ENCODE measurements around the gene AGAP2.

AGAP2 gene

DNA sequence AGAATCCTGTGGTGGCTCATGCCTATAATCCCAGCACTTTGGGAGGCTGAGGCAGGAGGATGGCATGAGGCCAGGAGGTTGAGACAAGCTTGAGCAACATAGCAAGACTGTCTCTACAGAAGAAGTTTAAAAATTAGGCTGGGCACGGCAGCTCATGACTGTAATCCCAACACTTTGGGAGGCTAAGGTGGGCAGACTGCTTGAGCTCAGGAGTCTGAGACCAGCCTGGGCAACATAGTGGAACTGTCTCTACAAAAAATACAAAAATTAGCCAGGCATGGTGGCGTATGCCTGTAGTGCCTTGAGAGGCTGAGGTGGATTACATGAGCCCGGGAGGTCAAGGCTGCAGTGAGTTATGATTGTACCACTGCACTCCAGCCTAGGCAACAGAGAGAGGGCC lies 29.3 kb upstream of the AGAP2 start:
- Histone ChIP-seq H3K27ac (ENCODE audit: low read depth, low read length, severe bottlenecking) (no peak overlapping the region), H3K9me3 (ENCODE audit: control insufficient read depth, low read length) (no peaks in the 10 kb centered on the region), H3K4me3 (ENCODE audit: extremely low read depth, insufficient read depth, low read length, poor library complexity, severe bottlenecking) (no peak overlapping the region), H3K36me3 (ENCODE audit: control insufficient read depth, insufficient read depth, low read length) (peaks cover 25% of the 10 kb centered on the region), H3K4me1 (ENCODE audit: control insufficient read depth, insufficient read depth, low read length, poor library complexity, severe bottlenecking) (peaks cover 13% of the 10 kb centered on the region)
- WGBS, 2 experiments (ENCODE audit: insufficient coverage in 2 of 2) = 90 to 100% methylated on average over 1 to 3 of the region's 3 CpGs

DNA sequence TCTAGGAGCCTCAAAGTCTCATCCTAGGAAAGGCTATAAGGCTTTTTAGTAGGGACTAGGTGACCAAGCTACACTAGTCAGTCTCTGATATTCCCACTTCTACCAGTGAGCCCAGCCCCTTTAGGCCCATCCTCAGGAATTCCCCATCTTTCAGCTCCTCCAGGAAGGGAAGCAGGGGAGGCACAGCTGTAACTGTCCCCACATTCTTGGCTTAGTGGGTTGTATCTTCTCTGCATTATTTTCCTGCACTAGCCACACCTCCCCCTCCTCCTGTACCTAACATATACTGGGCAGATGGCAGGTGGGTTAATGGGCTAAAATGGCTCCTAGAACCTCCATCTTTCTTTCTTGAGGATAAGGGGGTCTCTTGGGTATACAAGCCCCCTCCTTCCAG lies 28.8 kb upstream of the AGAP2 start:
- peaks cover 13% of the 10 kb centered on the region for H3K4me1 ChIP-seq (ENCODE audit: control insufficient read depth, insufficient read depth, low read length, poor library complexity, severe bottlenecking)
- H3K36me3 ChIP-seq (ENCODE audit: control insufficient read depth, insufficient read depth, low read length) = peaks cover 25% of the 10 kb centered on the region
- no peak overlapping the region for H3K4me3 ChIP-seq (ENCODE audit: extremely low read depth, insufficient read depth, low read length, poor library complexity, severe bottlenecking)
- no peaks in the 10 kb centered on the region for H3K9me3 ChIP-seq (ENCODE audit: control insufficient read depth, low read length)
- no peak overlapping the region for H3K27ac ChIP-seq (ENCODE audit: low read depth, low read length, severe bottlenecking)

DNA sequence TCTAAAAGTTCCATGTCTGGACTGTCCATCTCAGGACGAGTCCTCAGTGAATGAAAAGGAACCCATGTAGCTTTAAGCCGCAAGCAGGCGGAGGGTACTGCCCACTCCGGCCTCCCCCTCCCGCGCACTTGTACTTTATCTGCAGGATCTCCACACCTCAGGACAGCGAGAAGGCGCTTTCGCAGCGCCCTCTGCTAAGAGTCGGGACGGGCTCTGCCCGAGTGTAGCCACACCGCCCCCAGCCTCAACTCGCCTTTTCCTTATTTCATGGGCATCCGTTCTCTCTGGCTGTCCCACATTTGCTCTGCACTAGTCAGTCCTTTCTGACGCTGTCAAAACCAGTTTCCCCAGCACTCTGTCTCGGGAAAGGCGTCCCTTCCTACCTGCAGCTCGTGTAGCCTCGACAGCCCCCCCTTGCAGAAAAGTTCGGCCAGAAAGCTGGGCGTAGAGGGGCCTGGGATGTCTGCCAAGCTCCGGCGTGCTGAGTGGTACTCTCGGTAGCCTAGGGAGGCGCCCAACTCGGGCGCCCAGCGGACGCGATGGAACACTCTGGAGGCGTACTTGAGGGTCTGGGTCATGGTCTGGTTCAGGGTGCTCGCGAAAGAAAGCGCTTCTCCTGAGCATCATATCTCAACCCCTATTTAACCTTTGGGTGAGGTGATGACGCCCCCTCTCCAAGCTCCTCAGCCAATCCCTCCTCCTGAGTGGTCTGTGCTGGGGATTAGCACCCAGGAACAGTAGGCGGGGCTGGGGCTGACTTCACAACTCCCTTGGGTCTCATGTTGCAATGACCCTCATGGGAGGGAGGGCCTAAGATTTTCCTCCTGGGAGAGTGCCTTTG lies 28.1 kb upstream of the AGAP2 start, which contains the start of gene CYP27B1:
TSS of gene CYP27B1 (minus strand) at position 615 of the 841 bp plus-strand sequence. CDS start at position 578, 37 bp downstream.
- H3K9me3 ChIP-seq (ENCODE audit: control insufficient read depth, low read length) = no peaks in the 10 kb centered on the region
- H3K4me1 ChIP-seq (ENCODE audit: control insufficient read depth, insufficient read depth, low read length, poor library complexity, severe bottlenecking) = peaks cover 13% of the 10 kb centered on the region
- peaks cover 25% of the 10 kb centered on the region for H3K36me3 ChIP-seq (ENCODE audit: control insufficient read depth, insufficient read depth, low read length)
- WGBS, 2 experiments (ENCODE audit: insufficient coverage in 2 of 2) = 5 to 6% methylated on average over 29 to 31 of the region's 38 CpGs
- no peak within 1 kb of the TSS for H3K4me3 ChIP-seq (ENCODE audit: extremely low read depth, insufficient read depth, low read length, poor library complexity, severe bottlenecking)
- H3K27ac ChIP-seq (ENCODE audit: low read depth, low read length, severe bottlenecking) = no peak within 1 kb of the TSS

DNA sequence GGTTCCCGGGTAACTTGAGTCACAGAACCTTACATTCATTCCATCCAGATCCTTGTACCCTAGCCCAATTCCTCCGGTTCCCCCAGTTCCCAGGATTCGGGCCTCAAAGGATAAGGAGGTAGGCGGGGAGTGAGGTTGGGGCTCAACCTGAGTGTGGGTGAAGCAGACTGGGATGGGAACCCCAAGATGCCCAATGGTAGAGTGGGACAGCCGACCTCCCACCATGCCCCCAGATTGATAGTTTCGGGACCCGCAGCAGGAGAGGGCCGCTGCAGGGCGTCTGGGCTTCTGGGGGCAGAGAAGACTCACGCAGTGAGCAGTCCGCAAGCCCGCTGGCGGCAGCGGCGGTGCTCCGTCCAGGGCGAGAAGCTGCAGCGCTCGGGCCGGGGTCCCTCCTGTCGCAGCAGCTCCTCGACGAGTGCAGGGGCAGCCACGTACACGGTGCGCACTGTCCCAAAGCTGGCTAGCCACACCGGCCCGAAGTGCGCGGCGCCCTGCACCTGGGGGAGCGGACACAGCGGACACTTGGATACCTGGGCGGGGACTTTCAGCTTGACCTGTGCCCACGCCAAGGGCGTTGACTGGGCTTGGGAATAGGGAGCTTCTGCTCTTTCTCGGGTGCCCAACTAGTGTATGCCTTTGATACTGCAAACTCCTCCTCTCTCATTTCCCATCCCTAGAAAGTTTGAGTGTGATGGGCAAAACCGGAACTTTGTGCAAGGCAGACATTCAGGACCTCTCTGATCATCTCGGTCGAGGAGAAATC lies 27.3 kb upstream of the AGAP2 start:
- Histone ChIP-seq H3K27ac (ENCODE audit: low read depth, low read length, severe bottlenecking) (no peak overlapping the region), H3K4me1 (ENCODE audit: control insufficient read depth, insufficient read depth, low read length, poor library complexity, severe bottlenecking) (peaks cover 10% of the 10 kb centered on the region), H3K36me3 (ENCODE audit: control insufficient read depth, insufficient read depth, low read length) (peaks cover 23% of the 10 kb centered on the region), H3K9me3 (ENCODE audit: control insufficient read depth, low read length) (no peaks in the 10 kb centered on the region), H3K4me3 (ENCODE audit: extremely low read depth, insufficient read depth, low read length, poor library complexity, severe bottlenecking) (peak overlapping the region; percentile 9)
- 3 to 7% methylated on average over 27 to 32 of the region's 40 CpGs for WGBS, 2 experiments (ENCODE audit: insufficient coverage in 2 of 2)

DNA sequence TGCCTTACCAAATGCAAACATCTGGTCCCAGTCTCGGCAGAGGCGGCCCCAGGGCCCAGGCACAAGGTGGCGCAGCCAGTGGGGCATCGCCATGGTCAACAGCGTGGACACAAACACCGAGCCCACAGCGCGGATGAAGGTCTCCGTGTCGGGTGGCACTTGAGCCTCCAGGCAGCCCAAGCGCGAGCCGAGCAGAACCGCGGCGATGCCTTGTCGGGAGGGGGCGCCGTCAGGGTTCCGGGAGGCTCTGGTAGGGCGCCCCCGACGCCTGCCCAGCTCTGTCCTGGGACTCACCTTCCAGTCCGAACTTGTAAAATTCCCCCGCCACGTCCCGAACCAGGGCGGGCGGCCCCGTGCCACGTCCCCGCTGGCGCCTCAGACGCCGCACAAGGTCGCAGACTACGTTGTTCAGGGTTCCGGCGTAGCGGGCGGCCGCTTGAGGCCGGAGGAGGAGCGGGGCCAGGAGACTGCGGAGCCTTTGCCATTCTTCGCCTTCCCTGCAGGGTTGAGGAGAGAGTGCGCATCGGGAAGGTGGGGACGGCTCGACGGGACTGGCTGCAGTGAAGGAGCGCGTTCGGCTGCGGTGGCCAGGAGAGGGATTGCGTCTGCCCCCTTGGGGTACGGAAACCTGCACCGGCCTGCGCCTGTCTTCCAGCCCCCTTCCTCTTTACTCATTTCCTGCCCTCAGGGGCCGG lies 26.6 kb upstream of the AGAP2 start:
- H3K4me3 ChIP-seq (ENCODE audit: extremely low read depth, insufficient read depth, low read length, poor library complexity, severe bottlenecking) = peak overlapping the region; percentile 9
- H3K27ac ChIP-seq (ENCODE audit: low read depth, low read length, severe bottlenecking) = no peak overlapping the region
- WGBS, 2 experiments (ENCODE audit: insufficient coverage in 2 of 2) = 1 to 3% methylated on average over 52 to 60 of the region's 60 CpGs
- peaks cover 10% of the 10 kb centered on the region for H3K4me1 ChIP-seq (ENCODE audit: control insufficient read depth, insufficient read depth, low read length, poor library complexity, severe bottlenecking)
- H3K9me3 ChIP-seq (ENCODE audit: control insufficient read depth, low read length) = no peaks in the 10 kb centered on the region
- peaks cover 18% of the 10 kb centered on the region for H3K36me3 ChIP-seq (ENCODE audit: control insufficient read depth, insufficient read depth, low read length)

DNA sequence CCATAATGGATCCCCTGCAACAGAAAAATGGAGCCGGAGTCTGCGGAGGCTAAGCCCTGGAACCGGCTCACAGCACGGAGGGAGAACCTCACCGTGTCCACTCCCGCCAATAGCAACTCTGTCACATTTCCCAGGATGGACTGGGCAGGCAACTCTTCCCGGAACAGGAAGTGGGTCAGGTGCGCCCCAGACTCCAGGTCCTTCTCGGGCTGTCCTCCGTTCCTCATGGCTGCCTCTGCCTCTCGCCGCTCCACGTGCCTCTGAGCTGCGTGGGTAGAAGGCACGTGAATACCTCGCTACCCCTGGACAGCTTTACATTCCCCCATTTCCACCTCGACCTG lies 26.1 kb upstream of the AGAP2 start:
- peaks cover 10% of the 10 kb centered on the region for H3K4me1 ChIP-seq (ENCODE audit: control insufficient read depth, insufficient read depth, low read length, poor library complexity, severe bottlenecking)
- WGBS, 2 experiments (ENCODE audit: insufficient coverage in 2 of 2) = 23 to 29% methylated on average over 16 of the region's 17 CpGs
- no peak overlapping the region for H3K27ac ChIP-seq (ENCODE audit: low read depth, low read length, severe bottlenecking)
- no peaks in the 10 kb centered on the region for H3K9me3 ChIP-seq (ENCODE audit: control insufficient read depth, low read length)
- peaks cover 15% of the 10 kb centered on the region for H3K36me3 ChIP-seq (ENCODE audit: control insufficient read depth, insufficient read depth, low read length)
- H3K4me3 ChIP-seq (ENCODE audit: extremely low read depth, insufficient read depth, low read length, poor library complexity, severe bottlenecking) = peak overlapping the region; percentile 9

DNA sequence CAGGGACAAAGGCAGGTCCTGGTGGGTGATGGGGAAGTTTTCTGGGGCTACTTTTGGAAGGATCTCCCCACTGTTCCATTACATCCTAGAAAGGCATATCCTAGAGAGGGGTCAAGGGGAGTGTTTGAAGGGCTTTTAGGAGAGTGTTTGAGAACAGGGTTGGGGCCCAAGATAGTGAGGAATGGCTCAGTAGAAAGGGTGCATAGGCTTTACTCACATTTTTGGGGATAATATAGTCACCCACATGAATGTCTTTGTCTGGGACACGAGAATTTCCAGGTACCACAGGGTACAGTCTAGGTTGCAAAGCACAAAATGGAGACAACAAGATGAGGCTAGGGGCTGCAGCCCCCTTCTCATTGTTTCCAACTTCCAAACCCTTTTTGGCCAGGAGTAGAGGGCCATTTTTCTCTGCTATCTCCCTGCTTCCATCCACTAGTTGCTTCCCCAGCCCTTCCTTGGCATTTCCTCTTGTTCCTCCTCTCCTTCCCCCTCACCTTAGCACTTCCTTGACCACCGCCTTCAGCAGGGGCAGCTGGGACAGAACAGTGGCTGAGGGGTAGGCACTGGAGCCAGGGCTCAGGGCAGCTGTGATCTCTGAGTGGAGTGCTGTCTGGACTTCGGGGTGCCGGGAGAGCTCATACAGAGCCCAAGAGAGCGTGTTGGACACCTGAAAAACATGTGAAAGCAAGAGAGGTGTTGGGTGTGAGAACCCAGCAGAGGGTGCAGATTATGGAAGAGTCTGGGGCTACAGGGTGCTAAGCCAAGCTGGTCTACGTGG lies 25.5 kb upstream of the AGAP2 start:
- peaks cover 9% of the 10 kb centered on the region for H3K36me3 ChIP-seq (ENCODE audit: control insufficient read depth, insufficient read depth, low read length)
- WGBS, 2 experiments (ENCODE audit: insufficient coverage in 2 of 2) = 75 to 86% methylated on average over 6 of the region's 6 CpGs
- H3K9me3 ChIP-seq (ENCODE audit: control insufficient read depth, low read length) = no peaks in the 10 kb centered on the region
- no peak overlapping the region for H3K27ac ChIP-seq (ENCODE audit: low read depth, low read length, severe bottlenecking)
- peaks cover 10% of the 10 kb centered on the region for H3K4me1 ChIP-seq (ENCODE audit: control insufficient read depth, insufficient read depth, low read length, poor library complexity, severe bottlenecking)
- no peak overlapping the region for H3K4me3 ChIP-seq (ENCODE audit: extremely low read depth, insufficient read depth, low read length, poor library complexity, severe bottlenecking)

DNA sequence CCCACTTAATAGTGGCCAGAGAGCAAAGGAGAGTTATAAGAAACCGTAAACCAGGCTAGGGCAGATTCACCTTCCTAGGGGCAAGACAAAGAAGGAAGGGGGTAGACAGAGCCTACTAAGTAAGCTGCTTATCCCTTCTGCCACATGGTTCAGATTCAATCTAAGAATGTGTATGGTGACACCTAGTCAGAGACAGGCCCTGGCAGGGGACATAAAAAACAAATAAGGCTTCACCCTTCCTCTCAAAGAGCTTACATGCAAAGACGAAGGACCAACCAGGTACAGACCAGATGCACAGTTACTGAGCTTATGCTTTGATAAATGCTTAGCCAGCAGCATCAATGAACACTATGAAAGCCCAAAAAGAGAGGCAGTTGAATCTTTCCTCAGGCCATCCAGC lies 23.9 kb upstream of the AGAP2 start:
- Histone ChIP-seq H3K27ac (ENCODE audit: low read depth, low read length, severe bottlenecking) (no peak overlapping the region), H3K4me3 (ENCODE audit: extremely low read depth, insufficient read depth, low read length, poor library complexity, severe bottlenecking) (no peak overlapping the region), H3K36me3 (ENCODE audit: control insufficient read depth, insufficient read depth, low read length) (no peaks in the 10 kb centered on the region), H3K9me3 (ENCODE audit: control insufficient read depth, low read length) (no peaks in the 10 kb centered on the region), H3K4me1 (ENCODE audit: control insufficient read depth, insufficient read depth, low read length, poor library complexity, severe bottlenecking) (peaks cover 10% of the 10 kb centered on the region)
- 85 to 93% methylated on average over 2 of the region's 2 CpGs for WGBS, 2 experiments (ENCODE audit: insufficient coverage in 2 of 2)

DNA sequence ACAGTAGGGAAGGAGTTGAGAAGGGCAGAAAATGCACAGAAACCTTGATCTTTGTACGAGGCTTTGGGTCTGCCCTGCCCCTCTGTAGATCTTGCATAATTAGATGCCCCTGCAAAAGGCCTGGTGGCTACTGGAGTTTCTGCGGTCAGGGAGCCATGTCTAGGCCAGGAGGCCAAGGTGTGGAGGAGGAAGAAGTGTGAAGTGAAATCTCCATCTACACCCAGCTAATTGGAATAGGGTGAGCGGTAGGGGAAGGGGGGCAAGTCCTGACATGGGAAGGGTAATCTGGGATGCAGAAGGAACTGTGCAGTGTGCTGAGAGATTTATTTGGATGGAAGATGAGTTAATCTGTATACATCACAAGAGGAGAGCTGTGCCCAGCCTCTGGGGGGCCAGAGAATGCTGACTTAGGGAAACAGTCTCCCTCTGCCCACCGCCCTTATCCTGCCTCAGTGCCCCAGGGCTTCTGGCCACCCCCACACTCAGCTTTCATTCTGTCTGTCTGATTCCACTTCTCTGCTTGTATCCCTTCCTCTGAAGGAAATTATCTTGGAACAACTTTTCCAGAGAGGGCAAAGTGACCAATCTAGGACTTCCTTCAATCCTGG lies 23.0 kb upstream of the AGAP2 start:
- H3K9me3 ChIP-seq (ENCODE audit: control insufficient read depth, low read length) = no peaks in the 10 kb centered on the region
- peaks cover 7% of the 10 kb centered on the region for H3K4me1 ChIP-seq (ENCODE audit: control insufficient read depth, insufficient read depth, low read length, poor library complexity, severe bottlenecking)
- no peaks in the 10 kb centered on the region for H3K36me3 ChIP-seq (ENCODE audit: control insufficient read depth, insufficient read depth, low read length)
- H3K4me3 ChIP-seq (ENCODE audit: extremely low read depth, insufficient read depth, low read length, poor library complexity, severe bottlenecking) = no peak overlapping the region
- H3K27ac ChIP-seq (ENCODE audit: low read depth, low read length, severe bottlenecking) = no peak overlapping the region
- WGBS, 2 experiments (ENCODE audit: insufficient coverage in 2 of 2) = 80% methylated on average over 3 to 4 of the region's 4 CpGs
